Right lobe of liver (tissue), 4 donors: ENCODE results near the gene IKZF2.

Experiments
- CTCF ChIP-seq, 4 donors: fragments of 200-600 bp in 3 of 4; fragments of 450-650 bp in 1 of 4; IDR thresholded peaks; one replicate each; pipeline versions ENCODE4 v1.5.1 to v1.8.0; 2016 to 2022; ENCODE audit warnings: antibody characterized with exemption in 4 of 4, mild to moderate bottlenecking in 2 of 4
- POLR2A ChIP-seq: fragments of 450-650 bp; IDR thresholded peaks from one replicate; pipeline ENCODE4 v1.6.1; 2017; ENCODE audit warnings: antibody characterized with exemption, mild to moderate bottlenecking
- donor health status: DM: no; HTN: no; CAD: no.
- donor health status: DM: no; HTN: no; CAD: no.
- donor health status: DM: no; HTN: yes; CAD: no.

- TF ChIP-seq CTCF (IDR thresholded peaks at IDR 0.05) = no peak
- no peak for TF ChIP-seq POLR2A
Measured at GRCh38 chr2:213007290-213007838, 144.0 kb downstream of the IKZF2 start.
